K562 (cell line): ENCODE measurements around the gene DNAJC18. TPM values are rescaled to one million over a fixed set of nuclear protein-coding genes. Genes with fewer than 3 reads are reported as not detected.

Experiments used
- E2F4 ChIP-seq: sonication (generic); formaldehyde crosslinking; IDR thresholded peaks from 2 replicates; pipeline ENCODE4 v1.8.0; 2022; ENCODE audit warnings: mild to moderate bottlenecking, low read depth, missing genetic modification reagents
- KDM5B ChIP-seq: fragments of 200-600 bp; sonication (generic); IDR thresholded peaks from 2 replicates; pipeline ENCODE4 v1.6.1; 2012; ENCODE audit warnings: low read depth, mild to moderate bottlenecking, moderate library complexity, low read length, control low read depth, inconsistent platforms; ENCODE audit not compliant: insufficient replicate concordance
- MGA ChIP-seq: fragments of 450-650 bp; IDR thresholded peaks from 2 replicates; pipeline ENCODE4 v1.6.1; 2016; ENCODE audit warnings: mild to moderate bottlenecking, moderate library complexity
- polyA plus RNA-seq, 8 experiments: library from polyadenylated mRNA; depleted of rRNA in 4 of 8; stranded (reverse) in 5 of 8; unstranded in 3 of 8; fragments of >200 nt; fragmentation: Nextera tagmentation in 2 of 8; fragmentation: Illumina TruSeq in 1 of 8; extraction: Ambion mirVana in 2 of 8; extraction: Trizol in 1 of 8; gene quantifications; 2 replicates each; pipeline versions ENCODE4 v1.2.1 to v1.2.3, GENCODE V29; 2011 to 2014; ENCODE audit warnings: inconsistent platforms in 1 of 8, missing spikeins in 1 of 8
- total RNA-seq, 7 experiments: library from RNA; depleted of rRNA in 6 of 7; stranded (reverse); fragments of >200 nt in 6 of 7; fragmentation: Illumina TruSeq in 2 of 7; extraction: Trizol in 2 of 7; gene quantifications; 2 replicates each; pipeline versions ENCODE4 v1.2.1 to v1.2.3, GENCODE V29; 2011 to 2021; ENCODE audit warnings: low replicate concordance in 1 of 7
- TF ChIP-seq, protein P1 (sequence below): fragments of 450-650 bp; IDR thresholded peaks from 2 replicates; pipeline ENCODE4 v1.6.1; 2016; ENCODE audit warnings: borderline replicate concordance
- TF ChIP-seq, protein P2 (sequence below), 2 experiments: fragments of 450-650 bp; conservative IDR thresholded peaks; 2 replicates each; pipeline ENCODE4 v1.6.1; 2017; ENCODE audit warnings: mild to moderate bottlenecking in 2 of 2, moderate library complexity in 2 of 2

The DNAJC18 gene
- total and polyA plus RNA-seq, 9 of the 15 experiments (the other 6 are each of a cell fraction or from before 2014, with no cell fraction given): 1.5 to 13.3 (median 7.5) TPM

GRCh38 chr5:139403787-139404483 is 35.4 kb downstream of the DNAJC18 start, which contains the start of gene SPATA24 (continued):
- TF ChIP-seq, protein P1, sequence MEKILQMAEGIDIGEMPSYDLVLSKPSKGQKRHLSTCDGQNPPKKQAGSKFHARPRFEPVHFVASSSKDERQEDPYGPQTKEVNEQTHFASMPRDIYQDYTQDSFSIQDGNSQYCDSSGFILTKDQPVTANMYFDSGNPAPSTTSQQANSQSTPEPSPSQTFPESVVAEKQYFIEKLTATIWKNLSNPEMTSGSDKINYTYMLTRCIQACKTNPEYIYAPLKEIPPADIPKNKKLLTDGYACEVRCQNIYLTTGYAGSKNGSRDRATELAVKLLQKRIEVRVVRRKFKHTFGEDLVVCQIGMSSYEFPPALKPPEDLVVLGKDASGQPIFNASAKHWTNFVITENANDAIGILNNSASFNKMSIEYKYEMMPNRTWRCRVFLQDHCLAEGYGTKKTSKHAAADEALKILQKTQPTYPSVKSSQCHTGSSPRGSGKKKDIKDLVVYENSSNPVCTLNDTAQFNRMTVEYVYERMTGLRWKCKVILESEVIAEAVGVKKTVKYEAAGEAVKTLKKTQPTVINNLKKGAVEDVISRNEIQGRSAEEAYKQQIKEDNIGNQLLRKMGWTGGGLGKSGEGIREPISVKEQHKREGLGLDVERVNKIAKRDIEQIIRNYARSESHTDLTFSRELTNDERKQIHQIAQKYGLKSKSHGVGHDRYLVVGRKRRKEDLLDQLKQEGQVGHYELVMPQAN: peak; percentile 98
- no peak for TF ChIP-seq KDM5B
- TF ChIP-seq MGA: peak; percentile 66
- TF ChIP-seq, protein P2, sequence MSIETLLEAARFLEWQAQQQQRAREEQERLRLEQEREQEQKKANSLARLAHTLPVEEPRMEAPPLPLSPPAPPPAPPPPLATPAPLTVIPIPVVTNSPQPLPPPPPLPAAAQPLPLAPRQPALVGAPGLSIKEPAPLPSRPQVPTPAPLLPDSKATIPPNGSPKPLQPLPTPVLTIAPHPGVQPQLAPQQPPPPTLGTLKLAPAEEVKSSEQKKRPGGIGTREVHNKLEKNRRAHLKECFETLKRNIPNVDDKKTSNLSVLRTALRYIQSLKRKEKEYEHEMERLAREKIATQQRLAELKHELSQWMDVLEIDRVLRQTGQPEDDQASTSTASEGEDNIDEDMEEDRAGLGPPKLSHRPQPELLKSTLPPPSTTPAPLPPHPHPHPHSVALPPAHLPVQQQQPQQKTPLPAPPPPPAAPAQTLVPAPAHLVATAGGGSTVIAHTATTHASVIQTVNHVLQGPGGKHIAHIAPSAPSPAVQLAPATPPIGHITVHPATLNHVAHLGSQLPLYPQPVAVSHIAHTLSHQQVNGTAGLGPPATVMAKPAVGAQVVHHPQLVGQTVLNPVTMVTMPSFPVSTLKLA (conservative IDR thresholded peaks at IDR 0.05): peak; percentile 96 to 98
- TF ChIP-seq E2F4 (CRISPR knock-in tag): no peak
